ENCODE results near the gene AKAP1. TPM values are rescaled to one million over a fixed set of nuclear protein-coding genes. Genes with fewer than 3 reads are reported as not detected.
A peak's percentile ranks its signal among the peaks of the same experiment; 100 is the strongest.

Gene AKAP1
- total and polyA plus RNA-seq, 4 donors, result 22.8 to 37.7 (median 33.6) TPM

GRCh38 chr17:57144567-57144966 lies 59.5 kb downstream of the AKAP1 start:
- Histone ChIP-seq H3K4me1 (ENCODE audit: control insufficient read depth, insufficient read depth, low read length) (peaks cover 6% of the 10 kb centered on the region), H3K27me3 (ENCODE audit: control insufficient read depth, insufficient read depth, low read length) (no peaks in the 10 kb centered on the region), H3K9me3 (ENCODE audit: control insufficient read depth, insufficient read depth, low read length) (no peaks in the 10 kb centered on the region), H3K4me3 (ENCODE audit: low read depth, low read length) (no peak overlapping the region), H3K27ac (ENCODE audit: low read depth, low read length) (no peak overlapping the region), H3K36me3 (ENCODE audit: control insufficient read depth, insufficient read depth, low read length) (no peaks in the 10 kb centered on the region)
- no peak for DNase-seq (ENCODE audit: low read depth in 4 of 6, low spot score in 6 of 6)
- WGBS (ENCODE audit: insufficient coverage), result 100% methylated on average over 3 of the region's 7 CpGs

- WGBS (ENCODE audit: insufficient coverage), result 80% methylated on average over 1 of the region's 5 CpGs
- Histone ChIP-seq H3K27ac (ENCODE audit: low read depth, low read length) (no peak overlapping the region), H3K9me3 (ENCODE audit: control insufficient read depth, insufficient read depth, low read length) (no peaks in the 10 kb centered on the region), H3K4me1 (ENCODE audit: control insufficient read depth, insufficient read depth, low read length) (peaks cover 6% of the 10 kb centered on the region), H3K4me3 (ENCODE audit: low read depth, low read length) (no peak overlapping the region), H3K36me3 (ENCODE audit: control insufficient read depth, insufficient read depth, low read length) (no peaks in the 10 kb centered on the region), H3K27me3 (ENCODE audit: control insufficient read depth, insufficient read depth, low read length) (no peaks in the 10 kb centered on the region)
- DNase-seq (ENCODE audit: low read depth in 4 of 6, low spot score in 6 of 6), result no peak
These were observed 60.3 kb downstream of the AKAP1 start for GRCh38 chr17:57145347-57145746.

- H3K36me3 ChIP-seq (ENCODE audit: control insufficient read depth, insufficient read depth, low read length), result no peaks in the 10 kb centered on the region
- no peak overlapping the region for H3K4me3 ChIP-seq (ENCODE audit: low read depth, low read length)
- 45% methylated on average over 5 of the region's 5 CpGs for WGBS (ENCODE audit: insufficient coverage)
- H3K4me1 ChIP-seq (ENCODE audit: control insufficient read depth, insufficient read depth, low read length), result peaks cover 6% of the 10 kb centered on the region
- no peak overlapping the region for H3K27ac ChIP-seq (ENCODE audit: low read depth, low read length)
- DNase-seq (ENCODE audit: low read depth in 4 of 6, low spot score in 6 of 6), result peak in 2 of 6 donors; percentile 50 to 70
- no peaks in the 10 kb centered on the region for H3K9me3 ChIP-seq (ENCODE audit: control insufficient read depth, insufficient read depth, low read length)
- H3K27me3 ChIP-seq (ENCODE audit: control insufficient read depth, insufficient read depth, low read length), result no peaks in the 10 kb centered on the region
These were observed 61.2 kb downstream of the AKAP1 start for GRCh38 chr17:57146273-57146672.

- H3K4me1 ChIP-seq (ENCODE audit: control insufficient read depth, insufficient read depth, low read length), result no peaks in the 10 kb centered on the region
- no peak overlapping the region for H3K4me3 ChIP-seq (ENCODE audit: low read depth, low read length)
- no peak for DNase-seq (ENCODE audit: low read depth in 4 of 6, low spot score in 6 of 6)
- H3K27me3 ChIP-seq (ENCODE audit: control insufficient read depth, insufficient read depth, low read length), result no peaks in the 10 kb centered on the region
- no peaks in the 10 kb centered on the region for H3K36me3 ChIP-seq (ENCODE audit: control insufficient read depth, insufficient read depth, low read length)
- H3K27ac ChIP-seq (ENCODE audit: low read depth, low read length), result no peak overlapping the region
- WGBS (ENCODE audit: insufficient coverage), result 96% methylated on average over 5 of the region's 10 CpGs
- H3K9me3 ChIP-seq (ENCODE audit: control insufficient read depth, insufficient read depth, low read length), result no peaks in the 10 kb centered on the region
These were observed 66.8 kb downstream of the AKAP1 start for GRCh38 chr17:57151798-57152197.

GRCh38 chr17:57152967-57153528 lies 68.0 kb downstream of the AKAP1 start:
- H3K4me1 ChIP-seq (ENCODE audit: control insufficient read depth, insufficient read depth, low read length), result no peaks in the 10 kb centered on the region
- H3K4me3 ChIP-seq (ENCODE audit: low read depth, low read length), result no peak overlapping the region
- no peak overlapping the region for H3K27ac ChIP-seq (ENCODE audit: low read depth, low read length)
- DNase-seq (ENCODE audit: low read depth in 4 of 6, low spot score in 6 of 6), result no peak
- H3K36me3 ChIP-seq (ENCODE audit: control insufficient read depth, insufficient read depth, low read length), result no peaks in the 10 kb centered on the region
- no peaks in the 10 kb centered on the region for H3K27me3 ChIP-seq (ENCODE audit: control insufficient read depth, insufficient read depth, low read length)
- H3K9me3 ChIP-seq (ENCODE audit: control insufficient read depth, insufficient read depth, low read length), result no peaks in the 10 kb centered on the region
- 78% methylated on average over 6 of the region's 7 CpGs for WGBS (ENCODE audit: insufficient coverage)

- H3K4me1 ChIP-seq (ENCODE audit: control insufficient read depth, insufficient read depth, low read length), result no peaks in the 10 kb centered on the region
- H3K36me3 ChIP-seq (ENCODE audit: control insufficient read depth, insufficient read depth, low read length), result no peaks in the 10 kb centered on the region
- no peaks in the 10 kb centered on the region for H3K27me3 ChIP-seq (ENCODE audit: control insufficient read depth, insufficient read depth, low read length)
- 73% methylated on average over 2 of the region's 2 CpGs for WGBS (ENCODE audit: insufficient coverage)
- H3K4me3 ChIP-seq (ENCODE audit: low read depth, low read length), result no peak overlapping the region
- no peak overlapping the region for H3K27ac ChIP-seq (ENCODE audit: low read depth, low read length)
- no peaks in the 10 kb centered on the region for H3K9me3 ChIP-seq (ENCODE audit: control insufficient read depth, insufficient read depth, low read length)
- DNase-seq (ENCODE audit: low read depth in 4 of 6, low spot score in 6 of 6), result no peak
These were observed 69.9 kb downstream of the AKAP1 start for GRCh38 chr17:57154921-57155320.

GRCh38 chr17:57158325-57158724 lies 73.3 kb downstream of the AKAP1 start:
- Histone ChIP-seq H3K4me1 (ENCODE audit: control insufficient read depth, insufficient read depth, low read length) (no peaks in the 10 kb centered on the region), H3K4me3 (ENCODE audit: low read depth, low read length) (no peak overlapping the region), H3K27me3 (ENCODE audit: control insufficient read depth, insufficient read depth, low read length) (no peaks in the 10 kb centered on the region), H3K36me3 (ENCODE audit: control insufficient read depth, insufficient read depth, low read length) (no peaks in the 10 kb centered on the region), H3K27ac (ENCODE audit: low read depth, low read length) (no peak overlapping the region), H3K9me3 (ENCODE audit: control insufficient read depth, insufficient read depth, low read length) (no peaks in the 10 kb centered on the region)
- WGBS (ENCODE audit: insufficient coverage), result 76% methylated on average over 2 of the region's 4 CpGs
- no peak for DNase-seq (ENCODE audit: low read depth in 4 of 6, low spot score in 6 of 6)

GRCh38 chr17:57158795-57159194 lies 73.7 kb downstream of the AKAP1 start:
- Histone ChIP-seq H3K27me3 (ENCODE audit: control insufficient read depth, insufficient read depth, low read length) (no peaks in the 10 kb centered on the region), H3K27ac (ENCODE audit: low read depth, low read length) (no peak overlapping the region), H3K4me3 (ENCODE audit: low read depth, low read length) (no peak overlapping the region), H3K4me1 (ENCODE audit: control insufficient read depth, insufficient read depth, low read length) (no peaks in the 10 kb centered on the region), H3K36me3 (ENCODE audit: control insufficient read depth, insufficient read depth, low read length) (no peaks in the 10 kb centered on the region), H3K9me3 (ENCODE audit: control insufficient read depth, insufficient read depth, low read length) (no peaks in the 10 kb centered on the region)
- DNase-seq (ENCODE audit: low read depth in 4 of 6, low spot score in 6 of 6), result no peak
- WGBS (ENCODE audit: insufficient coverage), result no CpG with 5 or more reads among the region's 1 CpG

- WGBS (ENCODE audit: insufficient coverage), result no CpG with 5 or more reads among the region's 3 CpGs
- DNase-seq (ENCODE audit: low read depth in 4 of 6, low spot score in 6 of 6), result no peak
- Histone ChIP-seq H3K27me3 (ENCODE audit: control insufficient read depth, insufficient read depth, low read length) (no peaks in the 10 kb centered on the region), H3K4me3 (ENCODE audit: low read depth, low read length) (no peak overlapping the region), H3K4me1 (ENCODE audit: control insufficient read depth, insufficient read depth, low read length) (no peaks in the 10 kb centered on the region), H3K36me3 (ENCODE audit: control insufficient read depth, insufficient read depth, low read length) (no peaks in the 10 kb centered on the region), H3K9me3 (ENCODE audit: control insufficient read depth, insufficient read depth, low read length) (no peaks in the 10 kb centered on the region), H3K27ac (ENCODE audit: low read depth, low read length) (no peak overlapping the region)
These were observed 75.6 kb downstream of the AKAP1 start for GRCh38 chr17:57160624-57161023.

- no peak for DNase-seq (ENCODE audit: low read depth in 4 of 6, low spot score in 6 of 6)
- whole genome bisulfite sequencing (ENCODE audit: insufficient coverage), result 100% methylated on average over 4 of the region's 4 CpGs
- H3K9me3 ChIP-seq (ENCODE audit: control insufficient read depth, insufficient read depth, low read length), result no peaks in the 10 kb centered on the region
These were observed 79.8 kb downstream of the AKAP1 start for GRCh38 chr17:57164814-57165213.

More at GRCh38 chr17:57164814-57165213, 79.8 kb downstream of the AKAP1 start:
- no peaks in the 10 kb centered on the region for H3K36me3 ChIP-seq (ENCODE audit: control insufficient read depth, insufficient read depth, low read length)
- H3K4me1 ChIP-seq (ENCODE audit: control insufficient read depth, insufficient read depth, low read length), result no peaks in the 10 kb centered on the region
- no peak overlapping the region for H3K4me3 ChIP-seq (ENCODE audit: low read depth, low read length)
- H3K27ac ChIP-seq (ENCODE audit: low read depth, low read length), result no peak overlapping the region
- H3K27me3 ChIP-seq (ENCODE audit: control insufficient read depth, insufficient read depth, low read length), result no peaks in the 10 kb centered on the region

All from spinal cord (tissue), 10 donors.